ENCODE measurements around the gene PTPRE. TPM values are rescaled to one million over a fixed set of nuclear protein-coding genes. Genes with fewer than 3 reads are reported as not detected.

Gene PTPRE
- total and polyA plus RNA-seq, 4 donors = 30.9 to 46.9 (median 37.2) TPM

GRCh38 chr10:127992376-127992775 is 85.5 kb downstream of the PTPRE start:
- H3K27ac ChIP-seq (ENCODE audit: low read depth, low read length) = no peak overlapping the region
- WGBS (ENCODE audit: insufficient coverage) = 88% methylated on average over 7 of the region's 8 CpGs
- no peaks in the 10 kb centered on the region for H3K27me3 ChIP-seq (ENCODE audit: control insufficient read depth, insufficient read depth, low read length)

GRCh38 chr10:127993056-127993690 is 86.3 kb downstream of the PTPRE start:
- peaks cover 30% of the 10 kb centered on the region for H3K4me1 ChIP-seq (ENCODE audit: control insufficient read depth, insufficient read depth, low read length)
- H3K27ac ChIP-seq (ENCODE audit: low read depth, low read length) = no peak overlapping the region
- H3K36me3 ChIP-seq (ENCODE audit: control insufficient read depth, insufficient read depth, low read length) = no peaks in the 10 kb centered on the region
- H3K9me3 ChIP-seq (ENCODE audit: control insufficient read depth, insufficient read depth, low read length) = no peaks in the 10 kb centered on the region
- H3K27me3 ChIP-seq (ENCODE audit: control insufficient read depth, insufficient read depth, low read length) = no peaks in the 10 kb centered on the region
- WGBS (ENCODE audit: insufficient coverage) = 67% methylated on average over 7 of the region's 12 CpGs
- no peak overlapping the region for H3K4me3 ChIP-seq (ENCODE audit: low read depth, low read length)
- no peak for DNase-seq (ENCODE audit: low read depth in 4 of 6, low spot score in 6 of 6)

More at GRCh38 chr10:127992376-127992775, 85.5 kb downstream of the PTPRE start:
- H3K4me3 ChIP-seq (ENCODE audit: low read depth, low read length) = no peak overlapping the region
- H3K4me1 ChIP-seq (ENCODE audit: control insufficient read depth, insufficient read depth, low read length) = peaks cover 27% of the 10 kb centered on the region
- H3K9me3 ChIP-seq (ENCODE audit: control insufficient read depth, insufficient read depth, low read length) = no peaks in the 10 kb centered on the region
- no peak for DNase-seq (ENCODE audit: low read depth in 4 of 6, low spot score in 6 of 6)
- H3K36me3 ChIP-seq (ENCODE audit: control insufficient read depth, insufficient read depth, low read length) = no peaks in the 10 kb centered on the region

- Histone ChIP-seq H3K4me3 (ENCODE audit: low read depth, low read length) (no peak overlapping the region), H3K27me3 (ENCODE audit: control insufficient read depth, insufficient read depth, low read length) (no peaks in the 10 kb centered on the region), H3K4me1 (ENCODE audit: control insufficient read depth, insufficient read depth, low read length) (peaks cover 40% of the 10 kb centered on the region), H3K27ac (ENCODE audit: low read depth, low read length) (no peak overlapping the region), H3K36me3 (ENCODE audit: control insufficient read depth, insufficient read depth, low read length) (no peaks in the 10 kb centered on the region), H3K9me3 (ENCODE audit: control insufficient read depth, insufficient read depth, low read length) (no peaks in the 10 kb centered on the region)
- DNase-seq (ENCODE audit: low read depth in 4 of 6, low spot score in 6 of 6) = peak in 1 of 6 donors; percentile 66
- WGBS (ENCODE audit: insufficient coverage) = 40% methylated on average over 1 of the region's 6 CpGs
Observed at GRCh38 chr10:127995939-127996338, 89.0 kb downstream of the PTPRE start.

- Histone ChIP-seq H3K9me3 (ENCODE audit: control insufficient read depth, insufficient read depth, low read length) (no peaks in the 10 kb centered on the region), H3K27me3 (ENCODE audit: control insufficient read depth, insufficient read depth, low read length) (no peaks in the 10 kb centered on the region), H3K4me1 (ENCODE audit: control insufficient read depth, insufficient read depth, low read length) (peaks cover 43% of the 10 kb centered on the region), H3K27ac (ENCODE audit: low read depth, low read length) (peak overlapping the region; percentile 72), H3K36me3 (ENCODE audit: control insufficient read depth, insufficient read depth, low read length) (no peaks in the 10 kb centered on the region), H3K4me3 (ENCODE audit: low read depth, low read length) (no peak overlapping the region)
- DNase-seq (ENCODE audit: low read depth in 4 of 6, low spot score in 6 of 6) = peak in 1 of 6 donors; percentile 46
- 55% methylated on average over 5 of the region's 5 CpGs for WGBS (ENCODE audit: insufficient coverage)
Observed at GRCh38 chr10:127996586-127996985, 89.7 kb downstream of the PTPRE start.

GRCh38 chr10:127997271-127997670 is 90.4 kb downstream of the PTPRE start:
- Histone ChIP-seq H3K36me3 (ENCODE audit: control insufficient read depth, insufficient read depth, low read length) (no peaks in the 10 kb centered on the region), H3K27me3 (ENCODE audit: control insufficient read depth, insufficient read depth, low read length) (no peaks in the 10 kb centered on the region), H3K9me3 (ENCODE audit: control insufficient read depth, insufficient read depth, low read length) (no peaks in the 10 kb centered on the region), H3K4me3 (ENCODE audit: low read depth, low read length) (no peak overlapping the region), H3K27ac (ENCODE audit: low read depth, low read length) (peak overlapping the region; percentile 72), H3K4me1 (ENCODE audit: control insufficient read depth, insufficient read depth, low read length) (peaks cover 43% of the 10 kb centered on the region)
- DNase-seq (ENCODE audit: low read depth in 4 of 6, low spot score in 6 of 6) = peak in 2 of 6 donors; percentile 38 to 71
- WGBS (ENCODE audit: insufficient coverage) = 24% methylated on average over 3 of the region's 4 CpGs

GRCh38 chr10:127997937-127998336 is 91.0 kb downstream of the PTPRE start:
- H3K36me3 ChIP-seq (ENCODE audit: control insufficient read depth, insufficient read depth, low read length) = no peaks in the 10 kb centered on the region
- DNase-seq (ENCODE audit: low read depth in 4 of 6, low spot score in 6 of 6) = peak; percentile 81 to 98 (median 84)
- 34% methylated on average over 3 of the region's 8 CpGs for WGBS (ENCODE audit: insufficient coverage)
- peak overlapping the region; percentile 77 for H3K27ac ChIP-seq (ENCODE audit: low read depth, low read length)
- peak overlapping the region; percentile 14 for H3K4me3 ChIP-seq (ENCODE audit: low read depth, low read length)
- peaks cover 47% of the 10 kb centered on the region for H3K4me1 ChIP-seq (ENCODE audit: control insufficient read depth, insufficient read depth, low read length)
- H3K9me3 ChIP-seq (ENCODE audit: control insufficient read depth, insufficient read depth, low read length) = no peaks in the 10 kb centered on the region
- no peaks in the 10 kb centered on the region for H3K27me3 ChIP-seq (ENCODE audit: control insufficient read depth, insufficient read depth, low read length)

GRCh38 chr10:127998501-127999144 is 91.7 kb downstream of the PTPRE start:
- Histone ChIP-seq H3K27ac (ENCODE audit: low read depth, low read length) (peak overlapping the region; percentile 77), H3K4me3 (ENCODE audit: low read depth, low read length) (peak overlapping the region; percentile 36), H3K4me1 (ENCODE audit: control insufficient read depth, insufficient read depth, low read length) (peaks cover 48% of the 10 kb centered on the region)

GRCh38 chr10:127999297-128000129 is 92.6 kb downstream of the PTPRE start:
- H3K36me3 ChIP-seq (ENCODE audit: control insufficient read depth, insufficient read depth, low read length) = no peaks in the 10 kb centered on the region
- H3K4me1 ChIP-seq (ENCODE audit: control insufficient read depth, insufficient read depth, low read length) = peaks cover 48% of the 10 kb centered on the region
- peak overlapping the region; percentile 36 for H3K4me3 ChIP-seq (ENCODE audit: low read depth, low read length)
- no peaks in the 10 kb centered on the region for H3K27me3 ChIP-seq (ENCODE audit: control insufficient read depth, insufficient read depth, low read length)
- H3K27ac ChIP-seq (ENCODE audit: low read depth, low read length) = peak overlapping the region; percentile 77
- H3K9me3 ChIP-seq (ENCODE audit: control insufficient read depth, insufficient read depth, low read length) = no peaks in the 10 kb centered on the region
- WGBS (ENCODE audit: insufficient coverage) = 28% methylated on average over 20 of the region's 23 CpGs
- peak in 2 of 6 donors; percentile 85 to 93 for DNase-seq (ENCODE audit: low read depth in 4 of 6, low spot score in 6 of 6)

More at GRCh38 chr10:127998501-127999144, 91.7 kb downstream of the PTPRE start:
- 29% methylated on average over 14 of the region's 17 CpGs for WGBS (ENCODE audit: insufficient coverage)
- Histone ChIP-seq H3K36me3 (ENCODE audit: control insufficient read depth, insufficient read depth, low read length) (no peaks in the 10 kb centered on the region), H3K27me3 (ENCODE audit: control insufficient read depth, insufficient read depth, low read length) (no peaks in the 10 kb centered on the region), H3K9me3 (ENCODE audit: control insufficient read depth, insufficient read depth, low read length) (no peaks in the 10 kb centered on the region)
- DNase-seq (ENCODE audit: low read depth in 4 of 6, low spot score in 6 of 6) = peak in 2 of 6 donors; percentile 45 to 78

GRCh38 chr10:128000471-128001362 is 93.8 kb downstream of the PTPRE start:
- H3K4me3 ChIP-seq (ENCODE audit: low read depth, low read length) = peak overlapping the region; percentile 36
- peaks cover 47% of the 10 kb centered on the region for H3K4me1 ChIP-seq (ENCODE audit: control insufficient read depth, insufficient read depth, low read length)
- DNase-seq (ENCODE audit: low read depth in 4 of 6, low spot score in 6 of 6) = peak in 2 of 6 donors; percentile 64 to 91
- H3K27me3 ChIP-seq (ENCODE audit: control insufficient read depth, insufficient read depth, low read length) = no peaks in the 10 kb centered on the region
- H3K27ac ChIP-seq (ENCODE audit: low read depth, low read length) = peak overlapping the region; percentile 77
- 10% methylated on average over 1 of the region's 5 CpGs for WGBS (ENCODE audit: insufficient coverage)
- H3K36me3 ChIP-seq (ENCODE audit: control insufficient read depth, insufficient read depth, low read length) = no peaks in the 10 kb centered on the region
- no peaks in the 10 kb centered on the region for H3K9me3 ChIP-seq (ENCODE audit: control insufficient read depth, insufficient read depth, low read length)

Data from spinal cord (tissue), 10 donors.